Retinal pigment epithelial cell (primary cell): Measurements from ENCODE around the gene PTPRN.
"Not testable (repeated sequence)": the region's sequence is repeated elsewhere in the genome, so short reads cannot be mapped to it uniquely, and the experiment has no call there.

Experiments used
- DNase-seq: peaks from one replicate; pipeline ENCODE4 v3.0.0-alpha.2; 2010; ENCODE audit warnings: low read depth
- H3K4me3 ChIP-seq: 2 replicates; pipeline ENCODE4 v1.5.1; 2011; ENCODE audit warnings: mild to moderate bottlenecking, low read length, control low read depth, moderate library complexity
- CTCF ChIP-seq: conservative IDR thresholded peaks from 2 replicates; pipeline ENCODE4 v1.5.1; 2011; ENCODE audit warnings: low read depth, low read length, control low read depth, inconsistent platforms

Gene PTPRN

GRCh38 chr2:219291394-219291793 lies 17.8 kb downstream of the PTPRN start:
- TF ChIP-seq CTCF, result no peak
- H3K4me3 ChIP-seq, result no peak overlapping the region
- DNase-seq, result no peak

- H3K4me3 ChIP-seq, result no peak overlapping the region
- no peak for DNase-seq
Observed at GRCh38 chr2:219290381-219291171, 18.6 kb downstream of the PTPRN start.

GRCh38 chr2:219289537-219290361 lies 19.5 kb downstream of the PTPRN start:
- H3K4me3 ChIP-seq, result no peak overlapping the region
- no peak for DNase-seq
- no peak for TF ChIP-seq CTCF

More at GRCh38 chr2:219290381-219291171, 18.6 kb downstream of the PTPRN start:
- TF ChIP-seq CTCF, result no peak

GRCh38 chr2:219289195-219289536 lies 20.0 kb downstream of the PTPRN start:
- no peak overlapping the region for H3K4me3 ChIP-seq
- no peak for DNase-seq
- no peak for TF ChIP-seq CTCF

- H3K4me3 ChIP-seq, result no peak overlapping the region
- TF ChIP-seq CTCF, result no peak
Observed at GRCh38 chr2:219287580-219288265, 21.5 kb downstream of the PTPRN start.

GRCh38 chr2:219287116-219287440 lies 22.1 kb downstream of the PTPRN start:
- not testable (repeated sequence) for H3K4me3 ChIP-seq, DNase-seq

More at GRCh38 chr2:219287580-219288265, 21.5 kb downstream of the PTPRN start:
- no peak for DNase-seq

- H3K4me3 ChIP-seq, result no peak overlapping the region
- DNase-seq, result no peak
- TF ChIP-seq CTCF, result no peak
Observed at GRCh38 chr2:219286436-219287115, 22.6 kb downstream of the PTPRN start.
